ENCODE measurements around the gene KIF25. TPM values are rescaled to one million over a fixed set of nuclear protein-coding genes. Genes with fewer than 3 reads are reported as not detected.

Gene KIF25
- total and polyA plus RNA-seq, 4 donors, result 0.05 TPM; not detected in 3

GRCh38 chr6:168050225-168050880, 52.9 kb downstream of the KIF25 start:
- DNase-seq (ENCODE audit: low spot score), result no peak
- Histone ChIP-seq H3K36me3 (ENCODE audit: control insufficient read depth in 4 of 4, insufficient read depth in 3 of 4, low read depth in 1 of 4, low read length in 3 of 4) (no peaks in the 10 kb centered on the region), H3K4me1 (ENCODE audit: control insufficient read depth in 4 of 4, insufficient read depth in 4 of 4, low read length in 3 of 4) (no peaks in the 10 kb centered on the region), H3K27ac (ENCODE audit: low read depth in 1 of 2, low read length in 2 of 2) (no peak overlapping the region), H3K4me3 (ENCODE audit: low read depth in 1 of 3, low read length in 3 of 3) (no peak overlapping the region), H3K9ac (ENCODE audit: low read depth in 1 of 2, low read length in 2 of 2) (no peak overlapping the region), H3K9me3 (ENCODE audit: control insufficient read depth in 4 of 4, low read length in 3 of 4) (no peaks in the 10 kb centered on the region), H3K27me3 (ENCODE audit: control insufficient read depth in 4 of 4, insufficient read depth in 4 of 4, low read length in 3 of 4) (no peaks in the 10 kb centered on the region)
- WGBS, result 88% methylated on average over 27 of the region's 27 CpGs
- TF ChIP-seq JUND (IDR thresholded peaks at IDR 0.05) (no peak), FOXA1 (IDR thresholded peaks at IDR 0.05) (no peak), FOXA2 (IDR thresholded peaks at IDR 0.05) (no peak), RXRA (IDR thresholded peaks at IDR 0.05) (no peak), ATF3 (IDR thresholded peaks at IDR 0.05) (no peak), HNF4G (IDR thresholded peaks at IDR 0.05) (no peak)
- TF ChIP-seq, protein P1, sequence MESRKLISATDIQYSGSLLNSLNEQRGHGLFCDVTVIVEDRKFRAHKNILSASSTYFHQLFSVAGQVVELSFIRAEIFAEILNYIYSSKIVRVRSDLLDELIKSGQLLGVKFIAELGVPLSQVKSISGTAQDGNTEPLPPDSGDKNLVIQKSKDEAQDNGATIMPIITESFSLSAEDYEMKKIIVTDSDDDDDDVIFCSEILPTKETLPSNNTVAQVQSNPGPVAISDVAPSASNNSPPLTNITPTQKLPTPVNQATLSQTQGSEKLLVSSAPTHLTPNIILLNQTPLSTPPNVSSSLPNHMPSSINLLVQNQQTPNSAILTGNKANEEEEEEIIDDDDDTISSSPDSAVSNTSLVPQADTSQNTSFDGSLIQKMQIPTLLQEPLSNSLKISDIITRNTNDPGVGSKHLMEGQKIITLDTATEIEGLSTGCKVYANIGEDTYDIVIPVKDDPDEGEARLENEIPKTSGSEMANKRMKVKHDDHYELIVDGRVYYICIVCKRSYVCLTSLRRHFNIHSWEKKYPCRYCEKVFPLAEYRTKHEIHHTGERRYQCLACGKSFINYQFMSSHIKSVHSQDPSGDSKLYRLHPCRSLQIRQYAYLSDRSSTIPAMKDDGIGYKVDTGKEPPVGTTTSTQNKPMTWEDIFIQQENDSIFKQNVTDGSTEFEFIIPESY (IDR thresholded peaks at IDR 0.05), result no peak
- TF ChIP-seq, protein P2, sequence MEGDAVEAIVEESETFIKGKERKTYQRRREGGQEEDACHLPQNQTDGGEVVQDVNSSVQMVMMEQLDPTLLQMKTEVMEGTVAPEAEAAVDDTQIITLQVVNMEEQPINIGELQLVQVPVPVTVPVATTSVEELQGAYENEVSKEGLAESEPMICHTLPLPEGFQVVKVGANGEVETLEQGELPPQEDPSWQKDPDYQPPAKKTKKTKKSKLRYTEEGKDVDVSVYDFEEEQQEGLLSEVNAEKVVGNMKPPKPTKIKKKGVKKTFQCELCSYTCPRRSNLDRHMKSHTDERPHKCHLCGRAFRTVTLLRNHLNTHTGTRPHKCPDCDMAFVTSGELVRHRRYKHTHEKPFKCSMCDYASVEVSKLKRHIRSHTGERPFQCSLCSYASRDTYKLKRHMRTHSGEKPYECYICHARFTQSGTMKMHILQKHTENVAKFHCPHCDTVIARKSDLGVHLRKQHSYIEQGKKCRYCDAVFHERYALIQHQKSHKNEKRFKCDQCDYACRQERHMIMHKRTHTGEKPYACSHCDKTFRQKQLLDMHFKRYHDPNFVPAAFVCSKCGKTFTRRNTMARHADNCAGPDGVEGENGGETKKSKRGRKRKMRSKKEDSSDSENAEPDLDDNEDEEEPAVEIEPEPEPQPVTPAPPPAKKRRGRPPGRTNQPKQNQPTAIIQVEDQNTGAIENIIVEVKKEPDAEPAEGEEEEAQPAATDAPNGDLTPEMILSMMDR (IDR thresholded peaks at IDR 0.05; ENCODE audit: low read depth, low read length, missing input control), result no peak

DNA sequence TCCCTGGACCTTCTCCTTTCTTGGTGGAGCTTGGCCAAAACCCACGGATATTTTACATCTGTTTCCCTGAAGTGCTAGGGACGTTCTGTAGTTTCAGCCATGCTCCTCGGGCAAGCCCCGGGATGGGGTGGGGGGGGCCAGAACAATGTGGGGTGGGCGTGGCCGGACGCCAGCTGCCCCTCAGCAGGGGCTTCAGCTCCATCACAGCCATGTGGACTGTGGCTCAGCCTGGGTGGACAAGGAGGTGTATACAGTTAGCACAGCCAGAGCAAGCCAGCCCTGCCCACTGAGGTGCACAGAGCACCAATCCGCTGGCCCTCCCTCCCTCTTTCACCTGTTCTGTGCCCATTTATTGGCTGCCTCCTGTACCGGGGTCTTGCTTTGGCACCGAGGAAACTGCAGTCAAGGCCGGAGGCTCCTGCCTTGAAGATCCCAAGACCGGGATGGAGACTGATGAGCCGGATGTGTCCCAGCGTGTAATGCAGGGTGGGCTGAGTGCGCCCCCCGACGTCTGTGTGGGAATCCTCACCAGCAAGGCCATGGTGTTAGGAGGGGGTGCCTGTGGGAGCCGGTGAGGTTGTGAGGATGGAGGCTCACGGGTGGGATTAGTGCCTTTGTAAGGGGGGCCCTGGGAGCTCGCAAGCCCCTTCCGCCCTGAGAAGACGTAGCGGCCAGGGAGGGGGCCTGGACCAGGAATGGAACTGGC, 53.6 kb downstream of the KIF25 start:
- no peak for TF ChIP-seq RXRA (IDR thresholded peaks at IDR 0.05)
- TF ChIP-seq RAD21 (IDR thresholded peaks at IDR 0.05), result peak; percentile 48 to 68
- no peaks in the 10 kb centered on the region for H3K4me1 ChIP-seq (ENCODE audit: control insufficient read depth in 4 of 4, insufficient read depth in 4 of 4, low read length in 3 of 4)
- no peaks in the 10 kb centered on the region for H3K27me3 ChIP-seq (ENCODE audit: control insufficient read depth in 4 of 4, insufficient read depth in 4 of 4, low read length in 3 of 4)
- H3K36me3 ChIP-seq (ENCODE audit: control insufficient read depth in 4 of 4, insufficient read depth in 3 of 4, low read depth in 1 of 4, low read length in 3 of 4), result no peaks in the 10 kb centered on the region
- WGBS, result 75% methylated on average over 23 of the region's 23 CpGs
- DNase-seq (ENCODE audit: low spot score), result no peak
- no peak overlapping the region for H3K4me3 ChIP-seq (ENCODE audit: low read depth in 1 of 3, low read length in 3 of 3)
- H3K9ac ChIP-seq (ENCODE audit: low read depth in 1 of 2, low read length in 2 of 2), result no peak overlapping the region
- no peaks in the 10 kb centered on the region for H3K9me3 ChIP-seq (ENCODE audit: control insufficient read depth in 4 of 4, low read length in 3 of 4)
- H3K27ac ChIP-seq (ENCODE audit: low read depth in 1 of 2, low read length in 2 of 2), result no peak overlapping the region

- 95% methylated on average over 9 of the region's 9 CpGs for WGBS
- Histone ChIP-seq H3K36me3 (ENCODE audit: control insufficient read depth in 4 of 4, insufficient read depth in 3 of 4, low read depth in 1 of 4, low read length in 3 of 4) (no peaks in the 10 kb centered on the region), H3K9me3 (ENCODE audit: control insufficient read depth in 4 of 4, low read length in 3 of 4) (no peaks in the 10 kb centered on the region), H3K4me3 (ENCODE audit: low read depth in 1 of 3, low read length in 3 of 3) (no peak overlapping the region), H3K27ac (ENCODE audit: low read depth in 1 of 2, low read length in 2 of 2) (no peak overlapping the region), H3K9ac (ENCODE audit: low read depth in 1 of 2, low read length in 2 of 2) (no peak overlapping the region), H3K4me1 (ENCODE audit: control insufficient read depth in 4 of 4, insufficient read depth in 4 of 4, low read length in 3 of 4) (no peaks in the 10 kb centered on the region), H3K27me3 (ENCODE audit: control insufficient read depth in 4 of 4, insufficient read depth in 4 of 4, low read length in 3 of 4) (no peaks in the 10 kb centered on the region)
- TF ChIP-seq EGR1 (IDR thresholded peaks at IDR 0.05; ENCODE audit: low read depth in 2 of 2) (no peak), JUND (IDR thresholded peaks at IDR 0.05) (no peak), REST (IDR thresholded peaks at IDR 0.05) (no peak), NR2F2 (IDR thresholded peaks at IDR 0.05) (no peak), ATF3 (IDR thresholded peaks at IDR 0.05) (no peak), FOXA2 (IDR thresholded peaks at IDR 0.05) (no peak), RXRA (IDR thresholded peaks at IDR 0.05) (no peak), YY1 (IDR thresholded peaks at IDR 0.05) (no peak), HNF4G (IDR thresholded peaks at IDR 0.05) (no peak), HNF4A (conservative IDR thresholded peaks at IDR 0.05) (no peak), SP1 (IDR thresholded peaks at IDR 0.05) (no peak), FOXA1 (IDR thresholded peaks at IDR 0.05) (no peak)
- TF ChIP-seq, protein P3, sequence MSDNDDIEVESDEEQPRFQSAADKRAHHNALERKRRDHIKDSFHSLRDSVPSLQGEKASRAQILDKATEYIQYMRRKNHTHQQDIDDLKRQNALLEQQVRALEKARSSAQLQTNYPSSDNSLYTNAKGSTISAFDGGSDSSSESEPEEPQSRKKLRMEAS (IDR thresholded peaks at IDR 0.05), result no peak
- TF ChIP-seq, protein P1 (IDR thresholded peaks at IDR 0.05), result no peak
- no peak for DNase-seq (ENCODE audit: low spot score)
Observed at GRCh38 chr6:168051648-168052047, 54.2 kb downstream of the KIF25 start.
